ENCODE results near the gene HAL. TPM values are rescaled to one million over a fixed set of nuclear protein-coding genes. Genes with fewer than 3 reads are reported as not detected.

HAL gene
- total RNA-seq, 2 donors from 2014 or later = 0.53 to 2.2 TPM

DNA sequence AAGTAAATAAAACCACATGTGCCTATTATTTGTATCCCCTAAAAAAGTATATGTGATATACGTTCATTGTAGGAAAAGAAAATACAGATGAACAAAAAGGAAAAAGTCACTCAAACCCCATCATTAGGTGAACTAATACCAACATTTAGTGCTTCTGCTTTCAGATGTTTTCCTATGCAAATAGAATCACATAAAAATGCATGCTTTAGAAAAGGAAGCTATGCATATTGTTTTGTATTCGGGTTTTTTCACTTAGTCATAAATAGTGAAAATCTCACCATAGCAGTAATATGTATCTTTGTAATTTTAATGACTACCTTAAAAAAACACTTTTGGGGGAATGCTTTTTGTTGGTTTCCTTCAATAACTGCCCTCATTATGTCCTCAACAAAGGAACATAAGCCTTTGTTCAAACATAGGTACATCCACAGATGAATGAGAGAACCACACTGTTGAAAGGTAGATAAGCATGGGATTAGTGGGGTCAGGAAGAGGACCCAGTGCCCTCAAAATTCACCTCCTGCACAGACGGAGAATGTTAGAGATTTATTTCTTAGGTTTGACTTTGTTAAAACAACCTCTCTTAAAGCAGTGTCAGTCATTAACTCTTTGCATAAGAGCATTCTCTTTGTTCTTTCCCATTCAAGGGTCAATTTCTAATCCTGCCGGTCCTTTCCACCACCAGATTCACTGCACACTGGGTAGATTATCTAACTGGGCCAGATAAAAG is 46.5 kb downstream of the HAL start:
- no peaks in the 10 kb centered on the region for H3K4me1 Mint-ChIP-seq
- H3K9me3 Mint-ChIP-seq = no peaks in the 10 kb centered on the region
- no peak overlapping the region for H3K4me3 Mint-ChIP-seq
- no peak overlapping the region for H3K27ac Mint-ChIP-seq
- no peak for ATAC-seq (replicated peaks)
- no peaks in the 10 kb centered on the region for H3K36me3 Mint-ChIP-seq (ENCODE audit: low read depth)
- no peaks in the 10 kb centered on the region for H3K27me3 Mint-ChIP-seq

DNA sequence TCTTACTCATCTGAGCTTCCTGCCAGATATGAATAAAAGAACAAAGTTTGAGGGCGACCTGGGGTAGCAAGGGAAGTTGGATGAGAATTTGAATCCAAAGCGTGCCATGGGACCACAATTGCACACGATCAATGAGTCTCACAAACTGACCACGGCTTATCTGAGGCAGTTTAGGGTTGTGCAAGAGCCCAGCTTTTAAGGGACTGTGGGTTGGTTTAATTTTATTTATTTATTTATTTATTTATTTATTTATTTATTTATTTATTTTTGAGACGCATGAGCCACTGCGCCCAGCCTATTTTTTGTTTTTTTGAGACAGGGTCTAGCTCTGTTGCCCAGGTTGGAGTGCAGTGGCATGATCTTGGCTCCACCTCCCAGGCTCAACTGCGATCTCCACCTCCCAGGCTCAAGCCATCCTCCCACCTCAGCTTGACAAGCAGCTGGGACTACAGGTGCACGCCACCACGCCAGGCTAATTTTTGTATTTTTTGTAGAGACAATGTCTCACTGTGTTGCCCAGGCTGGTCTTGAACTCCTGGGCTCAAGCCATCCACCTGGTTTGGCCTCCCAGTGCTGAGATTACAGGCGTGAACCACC is 51.9 kb downstream of the HAL start:
- no peak overlapping the region for H3K27ac Mint-ChIP-seq
- H3K4me1 Mint-ChIP-seq = no peaks in the 10 kb centered on the region
- peak overlapping the region; percentile 83 for H3K4me3 Mint-ChIP-seq
- no peak for ATAC-seq (replicated peaks)
- no peaks in the 10 kb centered on the region for H3K9me3 Mint-ChIP-seq
- H3K36me3 Mint-ChIP-seq (ENCODE audit: low read depth) = no peaks in the 10 kb centered on the region
- H3K27me3 Mint-ChIP-seq = no peaks in the 10 kb centered on the region

DNA sequence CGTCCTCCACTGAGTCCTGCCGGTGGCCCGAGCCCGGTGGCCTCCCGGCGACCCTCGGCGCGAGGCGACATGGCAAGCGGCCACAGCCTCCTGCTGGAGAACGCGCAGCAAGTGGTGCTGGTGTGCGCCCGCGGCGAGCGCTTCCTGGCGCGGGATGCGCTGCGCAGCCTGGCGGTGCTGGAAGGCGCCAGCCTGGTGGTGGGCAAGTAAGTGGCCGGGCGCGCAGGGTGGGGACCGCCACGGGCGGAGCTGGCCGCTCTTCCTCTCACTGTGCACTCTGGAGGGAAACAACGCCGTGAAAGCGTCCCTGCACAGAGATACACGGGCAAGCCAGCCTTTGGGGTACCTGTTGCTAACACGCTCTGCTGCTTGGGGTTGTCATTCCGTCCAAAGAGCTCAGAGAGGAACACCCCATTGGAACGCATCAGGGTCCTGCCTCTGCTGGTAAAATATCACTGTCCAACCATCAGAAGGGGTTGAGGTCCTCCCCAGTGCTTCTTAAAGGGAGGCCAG is 52.8 kb downstream of the HAL start, which contains the start of gene AMDHD1:
Gene AMDHD1 (plus strand): TSS at position 2 of the 513 bp plus-strand sequence. CDS start 68 bp downstream, at position 70.
- Mint-ChIP-seq H3K27ac (peak within 1 kb of the TSS; percentile 93), H3K4me1 (no peaks in the 10 kb centered on the region), H3K9me3 (no peaks in the 10 kb centered on the region), H3K4me3 (peak within 1 kb of the TSS; percentile 83), H3K27me3 (no peaks in the 10 kb centered on the region), H3K36me3 (ENCODE audit: low read depth) (no peaks in the 10 kb centered on the region)
- ATAC-seq (replicated peaks) = peak; percentile 71

DNA sequence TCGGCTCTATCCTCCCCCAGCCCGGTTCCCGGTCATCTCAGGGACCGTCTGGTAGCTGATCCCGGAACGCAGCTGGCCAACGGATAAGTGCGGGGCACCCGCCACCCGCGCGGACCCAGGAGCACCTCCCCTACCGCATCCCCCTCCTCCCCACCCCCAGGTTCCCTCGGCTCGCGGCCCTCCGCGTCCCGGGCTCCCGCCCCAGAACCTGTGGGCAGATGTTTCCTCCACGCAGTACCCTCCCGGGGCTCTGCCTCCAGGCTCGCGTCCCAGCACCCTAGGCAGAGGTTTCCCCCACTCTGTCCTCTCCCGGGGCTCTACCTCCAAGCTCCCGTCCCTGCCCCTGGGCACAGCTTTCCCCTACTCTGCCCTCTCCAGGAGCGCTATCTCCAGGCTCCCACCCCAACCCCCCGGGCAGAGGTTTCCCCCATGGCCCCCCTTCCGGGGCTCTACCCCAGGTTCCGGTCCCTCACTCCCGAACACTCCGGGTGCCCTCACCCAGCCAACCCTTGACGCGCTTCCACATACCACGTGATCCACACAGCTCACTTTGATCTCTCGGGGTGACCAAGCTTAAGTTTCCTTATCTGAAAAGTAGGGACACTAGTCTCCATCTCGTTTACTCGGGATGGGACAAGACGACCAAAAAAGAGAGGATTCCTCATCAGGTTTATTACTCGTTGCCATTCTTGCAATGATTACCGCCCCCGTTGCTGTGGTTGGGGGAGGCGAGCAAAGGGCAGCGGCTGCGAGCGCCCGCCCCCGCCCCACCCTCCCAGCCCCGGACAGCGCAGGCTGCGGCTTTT is 53.4 kb downstream of the HAL start, which contains the start of gene CCDC38:
Gene CCDC38 (minus strand): TSS at position 91 of the 806 bp plus-strand sequence. CDS start 6,105 bp downstream, outside the sequence.
- Mint-ChIP-seq H3K4me3 (peak within 1 kb of the TSS; percentile 83), H3K27ac (peak within 1 kb of the TSS; percentile 93), H3K36me3 (ENCODE audit: low read depth) (no peaks in the 10 kb centered on the region), H3K9me3 (no peaks in the 10 kb centered on the region), H3K4me1 (no peaks in the 10 kb centered on the region), H3K27me3 (no peaks in the 10 kb centered on the region)
- ATAC-seq (replicated peaks) = peak; percentile 98

DNA sequence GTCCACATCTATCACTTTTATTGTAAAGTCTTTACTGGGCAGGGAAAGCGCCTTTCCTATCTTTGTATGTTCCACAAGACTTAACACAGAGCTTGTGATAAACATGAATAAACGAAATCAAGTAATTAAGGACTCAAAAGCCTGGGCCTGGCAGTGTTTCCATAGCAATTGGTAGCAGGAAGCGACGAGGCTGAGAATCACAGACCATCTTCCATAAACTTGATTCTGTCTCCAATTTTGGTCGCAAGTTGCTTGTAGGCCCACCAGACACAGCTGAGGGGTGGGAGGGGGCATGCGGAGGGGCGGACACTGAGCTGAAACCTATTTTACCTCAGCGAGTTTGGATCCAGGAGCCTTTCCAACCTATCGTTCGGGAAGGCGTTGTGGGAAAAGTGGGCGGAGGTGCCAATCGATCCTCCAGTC is 54.0 kb downstream of the HAL start:
- peak overlapping the region; percentile 83 for H3K4me3 Mint-ChIP-seq
- ATAC-seq (replicated peaks) = no peak
- H3K27me3 Mint-ChIP-seq = no peaks in the 10 kb centered on the region
- no peaks in the 10 kb centered on the region for H3K9me3 Mint-ChIP-seq
- H3K4me1 Mint-ChIP-seq = no peaks in the 10 kb centered on the region
- H3K27ac Mint-ChIP-seq = peak overlapping the region; percentile 93
- no peaks in the 10 kb centered on the region for H3K36me3 Mint-ChIP-seq (ENCODE audit: low read depth)

DNA sequence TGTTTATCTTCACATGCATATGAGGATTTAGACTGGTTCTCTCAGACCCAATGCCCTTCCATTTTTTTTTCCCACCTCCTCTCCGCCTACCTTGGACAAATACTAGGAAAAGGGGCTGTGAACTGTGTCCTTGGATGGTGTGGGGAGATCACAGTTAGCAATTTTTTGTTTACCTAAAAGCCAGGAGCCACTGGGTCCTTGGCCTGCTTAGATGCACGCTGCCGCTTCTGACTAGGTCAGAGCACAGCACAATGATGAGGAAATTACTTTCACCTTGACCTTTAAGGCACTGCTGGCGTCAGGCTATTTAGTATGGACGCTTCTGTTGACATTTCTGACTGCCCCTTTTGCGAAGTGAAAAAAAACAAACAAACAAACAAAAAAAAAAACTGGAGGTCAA is 55.6 kb downstream of the HAL start:
- H3K27ac Mint-ChIP-seq = no peak overlapping the region
- no peaks in the 10 kb centered on the region for H3K36me3 Mint-ChIP-seq (ENCODE audit: low read depth)
- no peak overlapping the region for H3K4me3 Mint-ChIP-seq
- no peak for ATAC-seq (replicated peaks)
- no peaks in the 10 kb centered on the region for H3K4me1 Mint-ChIP-seq
- H3K9me3 Mint-ChIP-seq = no peaks in the 10 kb centered on the region
- no peaks in the 10 kb centered on the region for H3K27me3 Mint-ChIP-seq

Other genes with a start within 250 kb of the HAL start
- under 1 TPM; 0.06 to 0.34 TPM for gene NTN4, start 205.6 kb downstream of the HAL start, total RNA-seq
- gene SNRPF, start 137.4 kb downstream of the HAL start, total RNA-seq = 10 to 100 TPM; 35.0 to 52.3 TPM
- gene CCDC38, start 53.7 kb downstream of the HAL start, total RNA-seq = under 1 TPM; 0.24 to 0.28 TPM
- gene AMDHD1, start 53.0 kb downstream of the HAL start, total RNA-seq = 1 to 10 TPM in 1 of 2 donors, under 1 TPM in 1; 0.80 to 1.4 TPM
- gene LTA4H, start 39.2 kb upstream of the HAL start, total RNA-seq = 100 to 1,000 TPM in 1 of 2 donors, 10 to 100 TPM in 1; 95.4 to 127 TPM
- gene ELK3, start 198.0 kb upstream of the HAL start, total RNA-seq = 10 to 100 TPM; 31.3 to 39.2 TPM